Activated T-helper 1 cell treated with anti-CD3 and anti-CD28 coated beads, Interleukin-2, amount 50 U/mL, for 16 hours (primary cell): Measurements from ENCODE around the gene GNAZ.

Experiments used
- DNase-seq, 2 donors: peaks; one replicate each; pipeline ENCODE4 v3.0.0-alpha.2; 2020; ENCODE audit warnings: low read depth in 1 of 2, low spot score in 1 of 2

GNAZ gene

GRCh38 chr22:23075525-23076216 lies 5.4 kb downstream of the GNAZ start:
- no peak for DNase-seq

GRCh38 chr22:23076896-23077572 lies 6.7 kb downstream of the GNAZ start:
- DNase-seq: no peak

GRCh38 chr22:23077627-23078461 lies 7.5 kb downstream of the GNAZ start:
- DNase-seq: no peak

- no peak for DNase-seq
These were observed 8.1 kb downstream of the GNAZ start for GRCh38 chr22:23078462-23078787.

- DNase-seq: no peak
These were observed 9.0 kb downstream of the GNAZ start for GRCh38 chr22:23079240-23079768.

GRCh38 chr22:23079814-23080521 lies 9.6 kb downstream of the GNAZ start:
- DNase-seq: no peak

- DNase-seq: no peak
These were observed 10.4 kb downstream of the GNAZ start for GRCh38 chr22:23080613-23081290.

GRCh38 chr22:23082534-23083314 lies 12.4 kb downstream of the GNAZ start:
- DNase-seq: no peak

GRCh38 chr22:23083315-23084021 lies 13.1 kb downstream of the GNAZ start:
- no peak for DNase-seq

- no peak for DNase-seq
These were observed 14.4 kb downstream of the GNAZ start for GRCh38 chr22:23084453-23085350.

GRCh38 chr22:23085351-23085671 lies 15.0 kb downstream of the GNAZ start:
- DNase-seq: no peak

GRCh38 chr22:23085785-23086184 lies 15.5 kb downstream of the GNAZ start:
- no peak for DNase-seq

GRCh38 chr22:23086263-23086662 lies 15.9 kb downstream of the GNAZ start:
- no peak for DNase-seq

- no peak for DNase-seq
These were observed 16.5 kb downstream of the GNAZ start for GRCh38 chr22:23086787-23087186.

GRCh38 chr22:23088199-23088604 lies 17.9 kb downstream of the GNAZ start:
- no peak for DNase-seq

GRCh38 chr22:23089010-23089409 lies 18.7 kb downstream of the GNAZ start:
- DNase-seq: no peak

GRCh38 chr22:23089633-23090456 lies 19.5 kb downstream of the GNAZ start:
- no peak for DNase-seq

GRCh38 chr22:23090457-23090835 lies 20.1 kb downstream of the GNAZ start:
- DNase-seq: no peak
